ENCODE results near the gene SYNPO2. TPM values are rescaled to one million over a fixed set of nuclear protein-coding genes. Genes with fewer than 3 reads are reported as not detected.
"Not testable (repeated sequence)": the region's sequence is repeated elsewhere in the genome, so short reads cannot be mapped to it uniquely, and the experiment has no call there.

Gene SYNPO2
- total and polyA plus RNA-seq, 4 donors, result 85.9 to 1,531 (median 273) TPM

- ATAC-seq (ENCODE audit: low FRiP score), result no peak
- Histone ChIP-seq H3K36me3 (ENCODE audit: control insufficient read depth in 1 of 2, insufficient read depth in 2 of 2, low read length in 1 of 2) (peaks cover 0 to 4% of the 10 kb centered on the region in 2 donors), H3K4me1 (ENCODE audit: control insufficient read depth in 1 of 2, insufficient read depth in 2 of 2, low read length in 2 of 2) (peaks cover 5 to 8% of the 10 kb centered on the region in 2 donors), H3K4me3 (ENCODE audit: low read length in 2 of 2) (no peak overlapping the region), H3K9me3 (ENCODE audit: control insufficient read depth, low read length) (no peaks in the 10 kb centered on the region), H3K27me3 (ENCODE audit: control insufficient read depth in 1 of 2, insufficient read depth in 2 of 2, low read length in 1 of 2) (no peaks in the 10 kb centered on the region), H3K27ac (ENCODE audit: low read depth in 1 of 2, low read length in 2 of 2) (no peak overlapping the region)
- 80 to 90% methylated on average over 10 of the region's 10 CpGs for WGBS, 2 donors
- DNase-seq, result peak in 1 of 2 donors; percentile 61
- intact Hi-C loops (cut with DNase I), result loop anchor here in 1 of 2 donors (5.0 kb wide), 1 partner anchor 38 kb away; no protein-coding TSS in a partner anchor
Observed at GRCh38 chr4:119053997-119054396, 165.3 kb downstream of the SYNPO2 start.

- WGBS, 2 donors, result 95 to 98% methylated on average over 3 of the region's 3 CpGs
Observed at GRCh38 chr4:119057417-119057816, 168.8 kb downstream of the SYNPO2 start.

GRCh38 chr4:119059221-119059620 is 170.6 kb downstream of the SYNPO2 start:
- H3K4me3 ChIP-seq (ENCODE audit: low read length in 2 of 2), result no peak overlapping the region
- no peaks in the 10 kb centered on the region for H3K9me3 ChIP-seq (ENCODE audit: control insufficient read depth, low read length)
- ATAC-seq (ENCODE audit: low FRiP score), result no peak
- DNase-seq, result no peak
- H3K27ac ChIP-seq (ENCODE audit: low read depth in 1 of 2, low read length in 2 of 2), result no peak overlapping the region
- no peaks in the 10 kb centered on the region for H3K27me3 ChIP-seq (ENCODE audit: control insufficient read depth in 1 of 2, insufficient read depth in 2 of 2, low read length in 1 of 2)
- peaks cover 0 to 3% of the 10 kb centered on the region in 2 donors for H3K4me1 ChIP-seq (ENCODE audit: control insufficient read depth in 1 of 2, insufficient read depth in 2 of 2, low read length in 2 of 2)
- intact Hi-C loops (cut with DNase I), result no loop called here
- WGBS, 2 donors, result 57 to 60% methylated on average over 3 of the region's 3 CpGs
- peaks cover 0 to 4% of the 10 kb centered on the region in 2 donors for H3K36me3 ChIP-seq (ENCODE audit: control insufficient read depth in 1 of 2, insufficient read depth in 2 of 2, low read length in 1 of 2)

More at GRCh38 chr4:119057417-119057816, 168.8 kb downstream of the SYNPO2 start:
- H3K4me1 ChIP-seq (ENCODE audit: control insufficient read depth in 1 of 2, insufficient read depth in 2 of 2, low read length in 2 of 2), result peaks cover 3 to 4% of the 10 kb centered on the region in 2 donors
- H3K9me3 ChIP-seq (ENCODE audit: control insufficient read depth, low read length), result no peaks in the 10 kb centered on the region
- H3K27ac ChIP-seq (ENCODE audit: low read depth in 1 of 2, low read length in 2 of 2), result no peak overlapping the region
- ATAC-seq (ENCODE audit: low FRiP score) (no peak), DNase-seq (no peak)
- no peaks in the 10 kb centered on the region for H3K27me3 ChIP-seq (ENCODE audit: control insufficient read depth in 1 of 2, insufficient read depth in 2 of 2, low read length in 1 of 2)
- intact Hi-C loops (cut with DNase I), result no loop called here
- H3K36me3 ChIP-seq (ENCODE audit: control insufficient read depth in 1 of 2, insufficient read depth in 2 of 2, low read length in 1 of 2), result peaks cover 0 to 4% of the 10 kb centered on the region in 2 donors
- no peak overlapping the region for H3K4me3 ChIP-seq (ENCODE audit: low read length in 2 of 2)

GRCh38 chr4:119067125-119067524 is 178.5 kb downstream of the SYNPO2 start:
- H3K27ac ChIP-seq (ENCODE audit: low read depth in 1 of 2, low read length in 2 of 2); ATAC-seq (ENCODE audit: low FRiP score); H3K27me3 ChIP-seq (ENCODE audit: control insufficient read depth in 1 of 2, insufficient read depth in 2 of 2, low read length in 1 of 2); H3K4me1 ChIP-seq (ENCODE audit: control insufficient read depth in 1 of 2, insufficient read depth in 2 of 2, low read length in 2 of 2); DNase-seq; intact Hi-C loops (cut with DNase I); H3K9me3 ChIP-seq (ENCODE audit: control insufficient read depth, low read length); H3K4me3 ChIP-seq (ENCODE audit: low read length in 2 of 2); H3K36me3 ChIP-seq (ENCODE audit: control insufficient read depth in 1 of 2, insufficient read depth in 2 of 2, low read length in 1 of 2): not testable (repeated sequence)
- WGBS, 2 donors, result 52 to 74% methylated on average over 9 to 10 of the region's 12 CpGs

GRCh38 chr4:119067670-119068360 is 179.2 kb downstream of the SYNPO2 start:
- H3K4me1 ChIP-seq (ENCODE audit: control insufficient read depth in 1 of 2, insufficient read depth in 2 of 2, low read length in 2 of 2); ATAC-seq (ENCODE audit: low FRiP score); DNase-seq; H3K9me3 ChIP-seq (ENCODE audit: control insufficient read depth, low read length); H3K27ac ChIP-seq (ENCODE audit: low read depth in 1 of 2, low read length in 2 of 2); H3K36me3 ChIP-seq (ENCODE audit: control insufficient read depth in 1 of 2, insufficient read depth in 2 of 2, low read length in 1 of 2); H3K4me3 ChIP-seq (ENCODE audit: low read length in 2 of 2); H3K27me3 ChIP-seq (ENCODE audit: control insufficient read depth in 1 of 2, insufficient read depth in 2 of 2, low read length in 1 of 2); intact Hi-C loops (cut with DNase I): not testable (repeated sequence)
- 65 to 76% methylated on average over 17 of the region's 17 CpGs for WGBS, 2 donors

GRCh38 chr4:119068529-119068962 is 179.9 kb downstream of the SYNPO2 start:
- H3K4me3 ChIP-seq (ENCODE audit: low read length in 2 of 2), result no peak overlapping the region
- H3K27ac ChIP-seq (ENCODE audit: low read depth in 1 of 2, low read length in 2 of 2), result no peak overlapping the region
- H3K4me1 ChIP-seq (ENCODE audit: control insufficient read depth in 1 of 2, insufficient read depth in 2 of 2, low read length in 2 of 2), result no peaks in the 10 kb centered on the region

GRCh38 chr4:119070301-119070700 is 181.6 kb downstream of the SYNPO2 start:
- H3K36me3 ChIP-seq (ENCODE audit: control insufficient read depth in 1 of 2, insufficient read depth in 2 of 2, low read length in 1 of 2), result no peaks in the 10 kb centered on the region
- no peak overlapping the region for H3K4me3 ChIP-seq (ENCODE audit: low read length in 2 of 2)
- H3K27ac ChIP-seq (ENCODE audit: low read depth in 1 of 2, low read length in 2 of 2), result no peak overlapping the region
- H3K9me3 ChIP-seq (ENCODE audit: control insufficient read depth, low read length), result no peaks in the 10 kb centered on the region
- no peak for DNase-seq
- no peaks in the 10 kb centered on the region for H3K4me1 ChIP-seq (ENCODE audit: control insufficient read depth in 1 of 2, insufficient read depth in 2 of 2, low read length in 2 of 2)
- ATAC-seq (ENCODE audit: low FRiP score), result no peak
- H3K27me3 ChIP-seq (ENCODE audit: control insufficient read depth in 1 of 2, insufficient read depth in 2 of 2, low read length in 1 of 2), result no peaks in the 10 kb centered on the region
- WGBS, 2 donors, result 58 to 77% methylated on average over 4 of the region's 4 CpGs
- intact Hi-C loops (cut with DNase I), result no loop called here

More at GRCh38 chr4:119068529-119068962, 179.9 kb downstream of the SYNPO2 start:
- no peaks in the 10 kb centered on the region for H3K36me3 ChIP-seq (ENCODE audit: control insufficient read depth in 1 of 2, insufficient read depth in 2 of 2, low read length in 1 of 2)
- no peaks in the 10 kb centered on the region for H3K9me3 ChIP-seq (ENCODE audit: control insufficient read depth, low read length)
- 28 to 29% methylated on average over 3 of the region's 3 CpGs for WGBS, 2 donors
- no peaks in the 10 kb centered on the region for H3K27me3 ChIP-seq (ENCODE audit: control insufficient read depth in 1 of 2, insufficient read depth in 2 of 2, low read length in 1 of 2)
- no peak for DNase-seq
- intact Hi-C loops (cut with DNase I), result no loop called here
- ATAC-seq (ENCODE audit: low FRiP score), result no peak

- Histone ChIP-seq H3K9me3 (ENCODE audit: control insufficient read depth, low read length) (no peaks in the 10 kb centered on the region), H3K27ac (ENCODE audit: low read depth in 1 of 2, low read length in 2 of 2) (no peak overlapping the region), H3K27me3 (ENCODE audit: control insufficient read depth in 1 of 2, insufficient read depth in 2 of 2, low read length in 1 of 2) (no peaks in the 10 kb centered on the region), H3K4me3 (ENCODE audit: low read length in 2 of 2) (no peak overlapping the region), H3K4me1 (ENCODE audit: control insufficient read depth in 1 of 2, insufficient read depth in 2 of 2, low read length in 2 of 2) (peaks cover 0 to 1% of the 10 kb centered on the region in 2 donors), H3K36me3 (ENCODE audit: control insufficient read depth in 1 of 2, insufficient read depth in 2 of 2, low read length in 1 of 2) (no peaks in the 10 kb centered on the region)
- no peak for ATAC-seq (ENCODE audit: low FRiP score)
- intact Hi-C loops (cut with DNase I), result no loop called here
- no peak for DNase-seq
- 73 to 74% methylated on average over 2 of the region's 2 CpGs for WGBS, 2 donors
Observed at GRCh38 chr4:119080721-119081541, 192.3 kb downstream of the SYNPO2 start.
